ENCODE data around the gene DIAPH1.
A peak's percentile ranks its signal among the peaks of the same experiment; 100 is the strongest.

The DIAPH1 gene

GRCh38 chr5:141510160-141510559 lies 108.6 kb downstream of the DIAPH1 start (continued):
- TF ChIP-seq ZNF362 (tag by site-specific recombination; IDR thresholded peaks at IDR 0.05) (no peak), TCF7L2 (IDR thresholded peaks at IDR 0.05; ENCODE audit: borderline replicate concordance, low read depth, low read length) (no peak), PRDM4 (tag by site-specific recombination; IDR thresholded peaks at IDR 0.05) (no peak), ZBTB7A (tag by site-specific recombination; IDR thresholded peaks at IDR 0.05; ENCODE audit: low read depth) (no peak), ZNF596 (tag by site-specific recombination; IDR thresholded peaks at IDR 0.05) (no peak), SP3 (tag by site-specific recombination; IDR thresholded peaks at IDR 0.05) (no peak)

GRCh38 chr5:141508798-141509611 lies 109.8 kb downstream of the DIAPH1 start:
- TF ChIP-seq ZNF664 (tag by site-specific recombination; IDR thresholded peaks at IDR 0.05) (peak; percentile 72; the same call in 1 of the 2 replicates), ZFHX2 (tag by site-specific recombination; conservative IDR thresholded peaks at IDR 0.05) (peak; percentile 71), ZBTB26 (tag by site-specific recombination; optimal IDR thresholded peaks at IDR 0.05) (no peak), TCF7L2 (IDR thresholded peaks at IDR 0.05; ENCODE audit: borderline replicate concordance, low read depth, low read length) (no peak), EGR2 (tag by site-specific recombination; IDR thresholded peaks at IDR 0.05; ENCODE audit: low read depth) (peak; percentile 52)
- peaks cover 0 to 13% of the 10 kb centered on the region in 2 experiments; a peak in 1 of 3 replicates for H3K36me3 ChIP-seq (ENCODE audit: control insufficient read depth in 2 of 2, insufficient read depth in 1 of 2, low read length in 2 of 2)
- no peak overlapping the region for H3K4me3 ChIP-seq (ENCODE audit: low read depth, low read length)
- ChIA-PET POLR2A (interaction anchor here (1.8 kb wide), 1 partner anchor 33 kb away, joined by 7 read pairs; the partner anchor contains the start of gene PCDHGC3), CTCF (interaction anchor here (0.6 to 1.7 kb wide), 5 partner anchors 8 to 408 kb away, joined by 3 to 9 read pairs (median 7); partner anchors contain the start of gene PCDHGA11)
- no peak overlapping the region for H3K27ac ChIP-seq (ENCODE audit: extremely low read depth, low read depth, low read length)
- no peaks in the 10 kb centered on the region; the same call in 1 of the 2 replicates for H3K4me1 ChIP-seq (ENCODE audit: control insufficient read depth, insufficient read depth, low read length)
- no peaks in the 10 kb centered on the region for H3K9me3 ChIP-seq (ENCODE audit: control insufficient read depth, insufficient read depth, low read depth, low read length)

- Histone ChIP-seq H3K4me1 (ENCODE audit: control insufficient read depth, insufficient read depth, low read length) (no peaks in the 10 kb centered on the region), H3K27ac (ENCODE audit: extremely low read depth, low read depth, low read length) (no peak overlapping the region), H3K4me3 (ENCODE audit: low read depth, low read length) (no peak overlapping the region), H3K9me3 (ENCODE audit: control insufficient read depth, insufficient read depth, low read depth, low read length) (no peaks in the 10 kb centered on the region), H3K36me3 (ENCODE audit: control insufficient read depth in 2 of 2, insufficient read depth in 1 of 2, low read length in 2 of 2) (peaks cover 0 to 13% of the 10 kb centered on the region in 2 experiments; a peak in 1 of 3 replicates)
- CTCF ChIA-PET: interaction anchor here (1.1 to 2.0 kb wide), 4 partner anchors 14 to 87 kb away, joined by 3 to 11 read pairs (median 8); partner anchors contain the start of gene PCDHGA11
- TF ChIP-seq ZNF514 (tag by site-specific recombination; IDR thresholded peaks at IDR 0.05) (no peak), ZNF114 (tag by site-specific recombination; IDR thresholded peaks at IDR 0.05) (no peak), ZNF501 (tag by site-specific recombination; IDR thresholded peaks at IDR 0.05) (no peak), YY1 (tag by site-specific recombination; IDR thresholded peaks at IDR 0.05) (no peak), ZNF248 (tag by site-specific recombination; IDR thresholded peaks at IDR 0.05) (no peak), ZNF830 (tag by site-specific recombination; IDR thresholded peaks at IDR 0.05; ENCODE audit: low read depth) (no peak), ZNF777 (tag by site-specific recombination; IDR thresholded peaks at IDR 0.05; ENCODE audit: borderline replicate concordance) (no peak), ZNF768 (tag by site-specific recombination; IDR thresholded peaks at IDR 0.05) (no peak), ZNF621 (tag by site-specific recombination; IDR thresholded peaks at IDR 0.05) (no peak), SCRT2 (tag by site-specific recombination; IDR thresholded peaks at IDR 0.05) (no peak), ZNF184 (tag by site-specific recombination; IDR thresholded peaks at IDR 0.05) (no peak), SP2 (tag by site-specific recombination; IDR thresholded peaks at IDR 0.05) (no peak), ZBTB10 (tag by site-specific recombination; IDR thresholded peaks at IDR 0.05) (no peak), ZNF221 (tag by site-specific recombination; IDR thresholded peaks at IDR 0.05; ENCODE audit: borderline replicate concordance) (no peak), ZBTB1 (tag by site-specific recombination; IDR thresholded peaks at IDR 0.05) (no peak), REPIN1 (tag by site-specific recombination; IDR thresholded peaks at IDR 0.05; ENCODE audit: low read depth) (no peak)
- POLR2A ChIA-PET: interaction anchor here (1.8 kb wide), 1 partner anchor 32 kb away, joined by 7 read pairs; the partner anchor contains the start of gene PCDHGC3
Observed at GRCh38 chr5:141508440-141508797, 110.4 kb downstream of the DIAPH1 start.
